ENCODE measurements around the gene PCSK1.
"Not testable (repeated sequence)": the region's sequence is repeated elsewhere in the genome, so short reads cannot be mapped to it uniquely, and the experiment has no call there.

PCSK1 gene

DNA sequence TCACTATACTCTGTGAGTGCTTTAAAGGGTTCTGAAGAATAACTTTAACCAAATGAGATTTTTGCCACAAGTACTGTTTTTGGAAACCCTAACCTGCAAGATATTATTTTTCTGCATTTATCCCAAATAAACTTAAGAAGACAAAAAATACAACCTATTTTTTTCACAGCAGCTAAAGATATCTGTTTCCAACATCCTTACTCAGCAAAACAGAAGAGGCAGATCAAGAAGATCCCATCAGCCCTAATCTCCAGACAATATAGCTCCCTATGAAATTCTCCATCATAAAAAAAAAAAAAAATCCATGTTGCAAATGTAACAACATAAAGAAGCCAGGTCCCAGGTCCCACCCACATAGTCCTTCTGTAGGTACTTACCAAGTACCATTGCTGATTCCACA lies 7.6 kb downstream of the PCSK1 start:
- DNase-seq = no peak

- DNase-seq = no peak
Observed at GRCh38 chr5:96415897-96416296, 17.2 kb downstream of the PCSK1 start.

- no peak for DNase-seq
Observed at GRCh38 chr5:96412868-96413449, 20.1 kb downstream of the PCSK1 start.

- DNase-seq = no peak
Observed at GRCh38 chr5:96410013-96410412, 23.0 kb downstream of the PCSK1 start.

- DNase-seq = no peak
Observed at GRCh38 chr5:96408841-96409538, 24.1 kb downstream of the PCSK1 start.

DNA sequence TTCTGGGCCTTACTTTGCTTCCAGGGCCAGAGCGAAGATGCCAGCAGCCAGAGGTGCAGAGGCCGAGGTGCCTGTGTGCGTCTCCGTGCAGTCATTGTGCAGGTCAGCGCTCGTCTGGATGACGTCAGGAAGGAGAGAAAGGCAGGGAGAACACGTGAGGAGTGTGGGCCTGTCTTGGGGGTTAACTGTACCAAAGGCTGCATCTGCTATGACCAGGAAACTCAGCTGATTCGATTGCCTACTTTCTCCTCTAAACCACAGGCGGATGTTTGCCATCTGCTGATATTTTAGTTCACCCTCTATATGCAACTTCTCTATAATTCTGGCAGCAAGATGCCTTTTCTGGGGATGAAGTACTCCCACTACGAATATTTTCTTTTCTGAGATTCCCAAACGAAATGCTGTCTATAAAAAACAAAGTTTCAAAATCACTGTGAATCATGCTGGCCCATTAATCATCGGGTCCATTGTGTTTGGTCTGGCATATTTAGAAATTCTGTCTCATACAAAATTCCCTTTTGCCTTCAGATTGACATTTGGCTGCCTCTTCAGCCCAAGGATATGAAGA lies 24.8 kb downstream of the PCSK1 start:
- no peak for DNase-seq

DNA sequence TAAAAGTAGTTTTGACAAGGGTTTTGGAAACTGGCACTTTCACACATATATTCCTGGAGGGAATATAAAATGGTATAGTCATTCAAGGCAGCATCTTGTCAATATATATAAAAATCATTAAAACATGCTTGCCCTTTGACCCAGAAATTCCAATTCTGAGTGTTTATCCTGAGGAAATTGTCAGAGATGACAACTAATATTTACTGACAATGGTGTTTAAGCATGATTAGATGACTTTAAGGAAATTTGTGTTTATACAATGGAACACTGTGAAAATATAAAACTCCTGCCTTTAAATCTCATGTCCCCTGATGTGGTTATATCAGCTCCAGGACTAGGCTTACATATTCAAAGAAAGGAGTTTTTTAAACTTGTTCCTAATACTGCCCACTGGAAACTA lies 25.6 kb downstream of the PCSK1 start:
- no peak for DNase-seq

- no peak for DNase-seq
Observed at GRCh38 chr5:96404191-96404867, 28.7 kb downstream of the PCSK1 start.

- no peak for DNase-seq
Observed at GRCh38 chr5:96402500-96402899, 30.5 kb downstream of the PCSK1 start.

DNA sequence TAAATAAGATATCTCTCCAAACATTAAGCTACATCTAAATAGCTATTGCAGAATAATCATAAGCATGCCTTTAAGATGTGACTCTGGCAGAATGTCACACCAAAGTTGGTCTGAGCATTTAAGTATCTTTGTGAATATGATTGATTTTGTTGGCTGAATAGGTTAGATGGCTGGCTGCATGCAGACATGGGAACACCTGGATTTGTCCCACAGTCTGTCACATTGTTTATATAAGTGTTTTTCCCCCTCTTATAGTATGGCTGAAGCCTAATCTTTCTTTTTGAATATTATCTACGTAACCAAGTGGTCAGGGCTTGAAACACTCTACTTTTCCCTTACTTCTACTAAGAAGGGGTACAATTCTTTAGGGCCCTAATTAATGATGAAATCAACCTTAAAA lies 36.2 kb downstream of the PCSK1 start:
- no peak for DNase-seq

GRCh38 chr5:96395295-96395694 lies 37.8 kb downstream of the PCSK1 start:
- not testable (repeated sequence) for DNase-seq

- no peak for DNase-seq
Observed at GRCh38 chr5:96391921-96392320, 41.1 kb downstream of the PCSK1 start.

GRCh38 chr5:96388176-96388575 lies 44.9 kb downstream of the PCSK1 start:
- DNase-seq = no peak

DNA sequence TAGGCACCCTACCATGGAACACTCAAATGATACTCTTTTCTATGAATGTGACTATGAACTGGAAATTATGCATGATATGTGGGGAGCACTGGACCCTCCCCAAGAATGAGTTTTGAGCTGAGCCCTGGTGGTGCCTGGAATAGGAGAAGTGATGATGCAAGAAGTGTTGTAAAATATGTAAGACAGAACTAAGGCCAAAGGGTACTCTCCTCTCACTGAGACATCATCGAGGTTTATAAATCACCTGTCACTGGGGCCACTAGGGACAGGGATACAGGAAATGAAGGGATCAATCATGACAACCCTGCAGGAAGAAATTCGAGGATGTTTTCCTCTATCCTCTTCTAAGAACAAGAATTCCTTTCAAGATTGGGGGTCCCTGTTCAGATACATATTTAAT lies 45.4 kb downstream of the PCSK1 start:
- no peak for DNase-seq

DNA sequence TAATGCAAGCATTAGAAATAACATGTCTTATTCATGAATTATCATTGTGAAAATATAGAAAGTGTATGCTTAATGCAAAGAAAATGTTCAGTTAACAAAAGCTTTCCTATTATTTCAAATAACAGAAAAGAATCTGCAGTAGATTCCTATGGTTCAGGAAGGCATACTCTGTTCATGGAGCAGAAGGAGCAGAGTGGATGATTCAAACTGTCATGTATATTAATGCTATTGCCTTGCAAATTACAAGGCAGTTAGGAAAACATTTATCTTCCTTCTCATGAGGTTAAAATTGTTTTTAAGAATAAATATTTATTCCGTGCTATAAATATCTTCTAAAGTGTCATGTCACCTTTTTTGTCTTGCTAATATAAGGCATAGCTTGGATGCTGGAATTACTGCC lies 47.5 kb downstream of the PCSK1 start:
- DNase-seq = no peak

DNA sequence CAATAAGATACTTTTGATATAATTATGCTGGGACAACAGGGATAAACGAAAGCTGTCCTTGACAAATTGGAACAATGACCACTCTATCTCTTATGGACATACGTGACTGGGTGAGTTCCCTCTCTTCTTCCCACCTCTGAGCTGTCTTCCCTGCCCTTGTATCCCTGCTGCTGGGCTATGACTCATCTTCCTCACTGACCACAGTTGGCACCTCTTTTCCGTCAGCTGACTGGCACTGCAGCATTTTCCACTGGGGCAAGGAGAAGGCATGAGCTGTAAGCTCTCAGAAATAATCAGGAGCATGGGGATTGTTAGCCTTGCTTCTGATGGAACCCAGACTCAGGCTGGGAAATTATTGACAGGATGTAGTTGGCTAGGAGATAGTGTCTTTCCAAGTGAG lies 48.7 kb downstream of the PCSK1 start:
- no peak for DNase-seq

DNA sequence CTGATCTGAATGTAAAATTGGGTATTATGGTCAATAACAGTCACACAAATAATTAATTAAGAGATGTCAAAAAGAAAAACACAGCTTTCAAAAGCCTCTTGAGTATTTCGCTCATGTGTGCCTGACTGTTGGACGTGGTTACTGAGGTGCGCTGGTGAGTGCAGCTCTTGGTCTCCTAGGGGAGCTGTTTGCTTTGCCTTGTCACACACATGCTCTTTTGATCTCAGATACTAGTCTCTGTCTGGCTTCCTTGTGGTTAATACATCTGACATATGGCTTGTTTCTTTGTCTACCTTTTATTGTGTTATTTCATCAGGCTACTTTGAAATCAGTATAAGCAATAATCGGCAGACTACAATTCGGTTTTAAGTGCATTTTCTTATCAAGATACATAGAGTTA lies 51.5 kb downstream of the PCSK1 start:
- DNase-seq = no peak

DNA sequence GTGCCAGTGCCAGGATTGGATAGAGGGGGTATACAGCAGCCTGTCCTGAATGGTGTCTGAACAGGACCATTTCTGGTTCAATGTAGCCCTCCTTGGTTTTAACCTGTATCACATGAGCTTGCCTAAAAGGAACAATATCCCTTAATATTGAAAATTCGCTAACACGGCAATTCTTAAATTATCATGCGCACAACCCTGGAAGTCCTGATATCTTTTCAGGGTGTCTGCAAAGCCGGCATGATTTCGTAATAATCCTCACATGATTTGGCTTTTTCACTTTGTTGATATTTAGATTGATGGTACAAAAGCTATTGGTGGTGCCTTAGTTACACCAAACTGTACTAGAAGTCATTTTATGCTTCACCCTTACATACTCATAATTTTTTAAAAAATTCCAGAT lies 53.2 kb downstream of the PCSK1 start:
- no peak for DNase-seq

DNA sequence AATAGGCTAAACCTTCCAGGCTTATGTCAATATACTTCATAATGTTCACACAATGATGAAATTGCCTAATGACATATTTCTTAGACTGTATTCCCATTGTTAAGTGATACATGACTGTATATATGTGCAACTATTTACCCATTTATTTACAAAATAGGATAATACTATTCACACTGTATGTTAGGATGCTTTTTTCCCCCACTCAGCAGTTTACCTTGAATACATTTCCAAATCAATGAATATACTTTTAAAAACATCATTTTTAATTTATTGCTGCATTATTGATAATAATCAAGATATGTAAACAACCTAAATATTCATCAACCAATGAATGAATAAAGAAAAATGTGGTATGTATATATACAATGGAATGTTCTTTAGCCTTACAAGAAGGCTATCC lies 55.5 kb downstream of the PCSK1 start:
- DNase-seq = no peak

GRCh38 chr5:96377167-96377566 lies 55.9 kb downstream of the PCSK1 start:
- no peak for DNase-seq

DNA sequence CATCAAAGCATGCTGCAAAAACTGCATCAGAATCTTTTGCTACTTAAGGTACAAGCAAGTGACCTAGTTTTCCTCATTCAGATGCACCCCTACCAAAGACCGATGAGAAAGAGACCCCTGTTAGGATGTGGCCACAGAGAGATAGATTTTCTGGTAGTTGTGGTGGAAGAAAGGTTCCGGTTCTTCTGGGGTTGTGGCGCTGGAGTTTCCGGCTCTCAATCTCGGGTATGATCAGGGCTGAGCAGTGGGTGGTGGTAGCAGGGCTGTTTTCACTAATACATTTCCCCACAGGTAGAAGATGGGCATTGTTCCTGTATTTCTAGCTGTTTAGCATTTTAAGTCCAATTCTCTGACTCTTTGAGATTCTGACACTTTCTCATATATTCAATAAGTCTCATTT lies 58.4 kb downstream of the PCSK1 start:
- DNase-seq = no peak

GRCh38 chr5:96373381-96373733 lies 59.7 kb downstream of the PCSK1 start:
- DNase-seq = no peak

- DNase-seq = no peak
Observed at GRCh38 chr5:96372726-96373380, 60.2 kb downstream of the PCSK1 start.

DNA sequence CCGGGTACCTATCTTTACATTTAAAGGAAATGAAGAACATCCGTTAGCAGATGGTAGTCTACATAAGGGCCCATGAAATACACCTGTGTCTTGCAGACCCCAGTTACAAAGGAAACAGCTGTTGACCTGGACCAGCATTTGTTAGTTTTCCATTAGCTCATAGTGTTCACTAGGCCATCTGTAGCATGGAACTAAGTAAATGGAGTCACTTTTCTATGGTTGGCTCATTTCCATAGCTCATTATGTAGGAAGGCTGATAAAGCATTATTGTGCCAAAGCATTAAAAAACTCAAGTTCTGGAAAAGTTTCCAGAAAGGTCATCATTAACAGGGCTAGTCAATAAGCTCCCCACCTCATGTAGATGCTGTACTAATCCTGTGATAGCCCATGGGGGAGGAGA lies 62.1 kb downstream of the PCSK1 start:
- no peak for DNase-seq
